GM19238 (cell line): ENCODE measurements around the gene SLC27A2.

Experiments
- DNase-seq: peaks from one replicate; pipeline ENCODE4 v3.0.0; 2011; ENCODE audit warnings: low spot score; ENCODE audit not compliant: insufficient read length

Gene SLC27A2

GRCh38 chr15:50267577-50267976, 85.6 kb downstream of the SLC27A2 start:
- no peak for DNase-seq

- DNase-seq = no peak
Measured at GRCh38 chr15:50275091-50275490, 93.1 kb downstream of the SLC27A2 start.

- no peak for DNase-seq
Measured at GRCh38 chr15:50275908-50276307, 93.9 kb downstream of the SLC27A2 start.

GRCh38 chr15:50277370-50277769, 95.4 kb downstream of the SLC27A2 start:
- DNase-seq = no peak

- no peak for DNase-seq
Measured at GRCh38 chr15:50278496-50278895, 96.5 kb downstream of the SLC27A2 start.

- DNase-seq = no peak
Measured at GRCh38 chr15:50280271-50280670, 98.3 kb downstream of the SLC27A2 start.

GRCh38 chr15:50281427-50281826, 99.4 kb downstream of the SLC27A2 start:
- DNase-seq = no peak
